Upper lobe of left lung (tissue), 6 donors: ENCODE data around the gene CDK11A. TPM values are rescaled to one million over a fixed set of nuclear protein-coding genes. Genes with fewer than 3 reads are reported as not detected.
A peak's percentile ranks its signal among the peaks of the same experiment; 100 is the strongest.
"Not testable (repeated sequence)": the region's sequence is repeated elsewhere in the genome, so short reads cannot be mapped to it uniquely, and the experiment has no call there.

Source experiments
- ATAC-seq, 2 donors: fragments of 200-7000 bp; cut with Tn5 transposase; one replicate each; pipeline ENCODE4 v1.9.1; 2022; ENCODE audit warnings: mild to moderate bottlenecking in 2 of 2, moderate library complexity in 2 of 2; ENCODE audit not compliant: low FRiP score in 2 of 2
- DNase-seq, 2 donors: peaks; one replicate each; pipeline ENCODE4 v3.0.0-alpha.2; 2019 to 2020
- H3K27ac ChIP-seq, 4 donors: fragments of 200-600 bp; sonication (generic); one replicate each; pipeline ENCODE4 v1.5.1; 2016 to 2019
- H3K27me3 ChIP-seq, 4 donors: fragments of 200-600 bp; sonication (generic); one replicate each; pipeline ENCODE4 v1.5.1; 2017 to 2019
- H3K36me3 ChIP-seq, 4 donors: fragments of 200-600 bp; sonication (generic); one replicate each; pipeline ENCODE4 v1.5.1; 2016 to 2019
- H3K4me1 ChIP-seq, 4 donors: fragments of 200-600 bp; sonication (generic); one replicate each; pipeline ENCODE4 v1.5.1; 2018 to 2019
- H3K4me3 ChIP-seq, 4 donors: fragments of 200-600 bp; sonication (generic); one replicate each; pipeline ENCODE4 v1.5.1; 2017 to 2019; ENCODE audit warnings: mild to moderate bottlenecking in 2 of 4, moderate library complexity in 1 of 4
- H3K9me3 ChIP-seq, 4 donors: fragments of 200-600 bp; sonication (generic); one replicate each; pipeline ENCODE4 v1.5.1; 2018 to 2019
- EP300 ChIP-seq, 4 donors: sonication (generic); formaldehyde crosslinking; IDR thresholded peaks; one replicate each; pipeline ENCODE4 v1.5.1; 2017; ENCODE audit warnings: antibody characterized with exemption in 4 of 4, control low read depth in 2 of 4
- POLR2A ChIP-seq, 4 donors: fragments of 450-650 bp; IDR thresholded peaks; one replicate each; pipeline ENCODE4 v1.5.1; 2016 to 2017; ENCODE audit warnings: antibody characterized with exemption in 4 of 4, mild to moderate bottlenecking in 2 of 4
- POLR2AphosphoS5 ChIP-seq, 2 donors: sonication (generic); formaldehyde crosslinking; IDR thresholded peaks; one replicate each; pipeline ENCODE4 v1.5.1; 2017; ENCODE audit warnings: antibody characterized with exemption in 2 of 2
- WGBS, 2 donors: methylation state at CpG; one replicate each; pipeline ENCODE4 v1.1.5; 2017 to 2018; 5-methylcytosine and 5-hydroxymethylcytosine counted together
- total RNA-seq, 6 donors: library from RNA; depleted of rRNA in 4 of 6; stranded (reverse); fragments of >200 nt in 4 of 6; gene quantifications; one replicate each; pipeline versions ENCODE4 v1.1.0 to v1.2.1, GENCODE V29; 2016 to 2021
- TF ChIP-seq, protein P1 (sequence below), 6 experiments: fragments of 450-650 bp in 4 of 6; fragments of 200-600 bp in 2 of 6; sonication (generic) in 2 of 6; IDR thresholded peaks; one replicate each; pipeline ENCODE4 v1.5.1; 2016 to 2019; ENCODE audit warnings: antibody characterized with exemption in 6 of 6
- donor health status: DM: no; HTN: no; CAD: no; lungs with moderate emphysema.
- donor health status: DM: no; HTN: yes; CAD: no; lungs with severe emphysema.

The CDK11A gene
- total RNA-seq, 6 donors from 2014 or later = 23.9 to 417 (median 54.5) TPM

DNA sequence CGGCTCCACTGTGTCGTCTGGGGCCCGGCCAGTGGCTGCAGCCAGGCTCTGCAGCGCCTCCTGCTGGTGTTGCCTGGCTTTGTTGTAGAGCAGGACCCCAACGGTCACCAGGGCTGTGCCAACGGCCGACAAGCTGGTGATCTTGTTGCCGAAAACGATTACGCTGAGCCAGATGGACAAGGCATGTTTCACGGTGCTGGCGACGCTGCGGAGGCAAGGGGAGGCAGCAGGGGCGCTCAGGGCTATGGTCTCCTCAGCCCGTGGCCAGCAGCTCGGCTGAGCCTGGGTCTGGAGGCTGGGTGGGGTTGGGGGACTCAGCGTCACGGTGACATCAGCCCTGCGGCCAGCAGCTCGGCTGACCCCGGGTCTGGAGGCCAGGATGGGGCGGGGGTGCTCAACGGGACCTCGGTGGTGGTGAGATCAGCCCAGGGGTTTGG lies 58.3 kb downstream of the CDK11A start:
- DNase-seq = no peak
- 72 to 90% methylated on average over 8 to 25 of the region's 25 CpGs for WGBS, 2 donors
- TF ChIP-seq POLR2A (IDR thresholded peaks at IDR 0.05) (no peak), POLR2AphosphoS5 (IDR thresholded peaks at IDR 0.05) (no peak), EP300 (IDR thresholded peaks at IDR 0.05) (no peak)
- TF ChIP-seq, protein P1, sequence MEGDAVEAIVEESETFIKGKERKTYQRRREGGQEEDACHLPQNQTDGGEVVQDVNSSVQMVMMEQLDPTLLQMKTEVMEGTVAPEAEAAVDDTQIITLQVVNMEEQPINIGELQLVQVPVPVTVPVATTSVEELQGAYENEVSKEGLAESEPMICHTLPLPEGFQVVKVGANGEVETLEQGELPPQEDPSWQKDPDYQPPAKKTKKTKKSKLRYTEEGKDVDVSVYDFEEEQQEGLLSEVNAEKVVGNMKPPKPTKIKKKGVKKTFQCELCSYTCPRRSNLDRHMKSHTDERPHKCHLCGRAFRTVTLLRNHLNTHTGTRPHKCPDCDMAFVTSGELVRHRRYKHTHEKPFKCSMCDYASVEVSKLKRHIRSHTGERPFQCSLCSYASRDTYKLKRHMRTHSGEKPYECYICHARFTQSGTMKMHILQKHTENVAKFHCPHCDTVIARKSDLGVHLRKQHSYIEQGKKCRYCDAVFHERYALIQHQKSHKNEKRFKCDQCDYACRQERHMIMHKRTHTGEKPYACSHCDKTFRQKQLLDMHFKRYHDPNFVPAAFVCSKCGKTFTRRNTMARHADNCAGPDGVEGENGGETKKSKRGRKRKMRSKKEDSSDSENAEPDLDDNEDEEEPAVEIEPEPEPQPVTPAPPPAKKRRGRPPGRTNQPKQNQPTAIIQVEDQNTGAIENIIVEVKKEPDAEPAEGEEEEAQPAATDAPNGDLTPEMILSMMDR (IDR thresholded peaks at IDR 0.05) = peak in 5 of 6 experiments; percentile 25 to 51 (median 43)
- Histone ChIP-seq H3K36me3 (peaks cover 21 to 60% (median 46%) of the 10 kb centered on the region in 4 donors), H3K27me3 (no peaks in the 10 kb centered on the region), H3K4me1 (peaks cover 0 to 3% (median 0%) of the 10 kb centered on the region in 4 donors), H3K4me3 (no peak overlapping the region), H3K27ac (no peak overlapping the region), H3K9me3 (no peaks in the 10 kb centered on the region)
- peak in 1 of 2 donors; percentile 45 for ATAC-seq

DNA sequence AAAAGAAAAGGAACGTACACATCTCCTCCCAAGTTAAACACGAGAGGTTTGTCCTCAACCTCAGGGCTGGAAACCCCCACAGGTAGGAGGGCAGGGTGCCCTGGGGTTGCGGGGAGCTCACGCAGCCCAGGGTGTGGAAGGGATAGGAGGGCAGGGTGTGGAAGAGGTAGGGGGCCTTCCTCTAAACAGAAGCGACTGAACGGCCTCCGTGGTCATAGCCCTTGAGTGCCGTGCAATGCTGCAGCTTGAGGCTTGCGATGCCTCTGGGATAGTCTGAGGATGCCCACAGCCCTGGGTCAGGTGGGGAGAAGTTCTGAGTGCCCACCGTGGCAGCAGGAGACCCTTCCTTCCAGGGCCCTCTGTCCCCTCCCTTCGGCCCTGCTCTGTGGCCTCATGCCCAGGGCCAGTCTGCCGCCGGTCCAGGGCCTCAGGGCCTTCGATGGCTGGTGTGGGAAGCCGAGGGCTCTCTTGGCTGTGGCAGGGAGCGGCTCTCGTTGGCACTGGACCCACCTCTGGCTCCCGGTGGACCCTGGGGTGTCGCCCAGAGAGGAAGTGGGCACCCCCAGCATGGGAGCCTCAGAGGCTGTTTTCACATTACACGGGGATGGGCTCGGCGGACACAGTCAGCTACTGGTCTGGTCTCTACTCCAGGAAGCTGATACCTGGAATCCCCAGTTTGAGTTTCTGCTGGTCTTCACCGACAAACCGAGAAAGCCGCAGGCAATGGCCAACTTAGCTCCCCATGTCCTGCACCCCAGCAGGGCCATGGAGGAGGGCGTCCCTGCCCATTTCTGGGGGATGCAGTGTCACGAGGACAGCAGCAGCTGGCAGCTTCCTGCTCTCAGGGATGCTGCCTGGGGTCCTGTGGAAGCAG lies 59.0 kb downstream of the CDK11A start:
- ATAC-seq = peak in 1 of 2 donors; percentile 37
- no peak for TF ChIP-seq POLR2A (IDR thresholded peaks at IDR 0.05)
- TF ChIP-seq, protein P1 (IDR thresholded peaks at IDR 0.05) = no peak
- no peak for TF ChIP-seq EP300 (IDR thresholded peaks at IDR 0.05)
- no peak for TF ChIP-seq POLR2AphosphoS5 (IDR thresholded peaks at IDR 0.05)
- no peak for DNase-seq
- no peaks in the 10 kb centered on the region for H3K9me3 ChIP-seq
- peaks cover 21 to 55% (median 42%) of the 10 kb centered on the region in 4 donors for H3K36me3 ChIP-seq
- WGBS, 2 donors = 93 to 94% methylated on average over 6 to 27 of the region's 27 CpGs
- H3K4me1 ChIP-seq = peaks cover 0 to 3% (median 0%) of the 10 kb centered on the region in 4 donors
- H3K4me3 ChIP-seq = no peak overlapping the region
- no peak overlapping the region for H3K27ac ChIP-seq
- no peaks in the 10 kb centered on the region for H3K27me3 ChIP-seq

DNA sequence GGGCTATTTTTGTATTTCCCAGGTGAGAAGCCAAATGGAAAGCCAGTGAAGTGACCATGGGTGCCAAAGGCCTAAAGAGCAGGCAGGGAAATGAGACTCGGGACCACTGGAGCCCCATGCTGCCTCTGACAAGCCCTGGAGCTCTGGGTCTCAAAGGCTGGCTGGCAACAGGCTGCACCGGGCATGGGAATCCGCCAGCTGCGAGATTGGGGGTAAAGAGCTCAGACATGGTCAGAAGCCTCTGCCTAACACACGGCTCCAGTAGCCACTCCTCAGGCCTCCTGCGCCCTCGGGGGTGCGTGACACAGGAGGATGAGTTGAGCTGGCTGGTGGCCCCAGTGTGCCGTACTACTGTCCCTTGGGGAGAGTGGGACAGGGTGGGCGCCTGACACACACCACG lies 59.8 kb downstream of the CDK11A start:
- not testable (repeated sequence) for H3K4me1 ChIP-seq, H3K27ac ChIP-seq, ATAC-seq, H3K27me3 ChIP-seq, H3K9me3 ChIP-seq, DNase-seq, H3K4me3 ChIP-seq
- peaks cover 18 to 46% (median 34%) of the 10 kb centered on the region in 4 donors for H3K36me3 ChIP-seq
- 38 to 80% methylated on average over 1 to 4 of the region's 11 CpGs for WGBS, 2 donors

DNA sequence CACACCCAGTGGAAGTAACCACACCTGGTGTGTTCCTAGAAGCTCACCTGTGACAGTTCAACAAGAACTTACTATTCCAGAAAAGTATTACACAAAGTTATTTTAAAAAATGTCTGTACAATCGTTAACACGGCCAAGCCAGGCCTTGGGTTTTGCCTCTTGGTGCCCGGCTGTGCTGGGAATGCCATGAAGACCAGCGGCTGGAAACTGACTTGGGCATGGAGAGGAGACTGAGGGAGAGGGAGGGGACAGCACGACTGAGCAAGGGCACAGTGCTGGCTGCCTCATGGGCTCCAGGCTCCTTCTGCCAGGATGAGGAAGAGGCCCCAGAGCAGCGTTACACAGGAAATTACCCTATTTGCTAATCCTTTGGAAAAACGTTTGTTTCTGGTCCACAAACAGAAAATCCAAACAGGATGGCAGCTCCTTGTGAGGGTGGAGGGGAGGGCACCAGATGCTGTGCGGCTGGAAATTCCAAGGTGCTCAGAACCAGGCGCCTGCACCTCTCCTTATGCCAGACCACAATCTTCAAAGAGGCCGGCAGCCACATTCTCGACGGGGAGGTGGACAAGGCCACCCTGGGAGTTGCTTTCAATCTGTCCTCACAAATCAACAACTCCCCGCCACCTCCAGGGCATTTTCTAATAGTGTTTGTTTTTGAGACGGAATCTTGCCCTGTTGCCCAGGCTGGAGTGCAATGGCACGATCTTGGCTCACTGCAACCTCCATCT lies 61.2 kb downstream of the CDK11A start:
- H3K4me3 ChIP-seq, DNase-seq, ATAC-seq, H3K4me1 ChIP-seq, H3K9me3 ChIP-seq, H3K27me3 ChIP-seq: not testable (repeated sequence)
- H3K27ac ChIP-seq = peak overlapping the region in 2 of 4 donors; percentile 39 to 40
- H3K36me3 ChIP-seq = peaks cover 18 to 36% (median 28%) of the 10 kb centered on the region in 4 donors
- 62 to 66% methylated on average over 15 of the region's 15 CpGs for WGBS, 2 donors

DNA sequence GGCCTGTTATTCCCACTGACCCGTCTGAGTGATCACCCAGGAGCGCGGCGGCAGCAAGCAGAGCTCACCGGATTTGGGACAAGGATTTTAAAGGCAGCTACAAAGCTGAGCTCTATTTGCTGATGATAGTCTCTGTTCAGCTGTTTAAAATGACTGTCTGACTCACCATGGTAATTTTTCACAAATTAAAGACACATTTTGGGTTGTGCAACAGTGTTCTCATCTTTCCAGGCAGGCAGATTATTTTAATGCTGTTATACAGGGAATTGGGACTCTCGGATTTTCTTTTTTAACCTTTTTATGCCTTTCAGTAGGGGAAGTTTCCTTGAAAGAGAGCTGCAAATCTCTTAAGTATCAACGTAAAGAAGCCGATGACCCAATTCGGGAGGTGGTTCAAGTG lies 61.8 kb downstream of the CDK11A start:
- Histone ChIP-seq H3K36me3 (peaks cover 18 to 30% (median 23%) of the 10 kb centered on the region in 4 donors), H3K27ac (peak overlapping the region in 2 of 4 donors; percentile 39 to 40)
- not testable (repeated sequence) for H3K27me3 ChIP-seq, H3K9me3 ChIP-seq, H3K4me3 ChIP-seq, H3K4me1 ChIP-seq, DNase-seq
- peak in 1 of 2 donors; percentile 61 for ATAC-seq
- WGBS, 2 donors = 59 to 77% methylated on average over 4 to 9 of the region's 9 CpGs
